Measurements from ENCODE around the gene STAT5A. TPM values are rescaled to one million over a fixed set of nuclear protein-coding genes. Genes with fewer than 3 reads are reported as not detected.

STAT5A gene
- total and polyA plus RNA-seq, 9 of the 15 experiments (the other 6 are each of a cell fraction or from before 2014, with no cell fraction given), result 79.9 to 415 (median 196) TPM

- TF ChIP-seq PRPF4 (IDR thresholded peaks at IDR 0.05; ENCODE audit: insufficient read depth, low read depth, low read length, poor library complexity, severe bottlenecking) (no peak), NFE2 (IDR thresholded peaks at IDR 0.05; ENCODE audit: low read depth) (peak; percentile 47; the same call in 1 of the 2 replicates), SMARCE1 (IDR thresholded peaks at IDR 0.05) (peak; percentile 94), BRD4 (IDR thresholded peaks at IDR 0.05) (no peak), ZBTB12 (CRISPR knock-in tag; IDR thresholded peaks at IDR 0.05) (peak; percentile 85), NFIX (CRISPR knock-in tag; IDR thresholded peaks at IDR 0.05; ENCODE audit: low read depth) (no peak), ZKSCAN3 (CRISPR knock-in tag; IDR thresholded peaks at IDR 0.05) (no peak), ZNF77 (CRISPR knock-in tag; IDR thresholded peaks at IDR 0.05) (no peak), ARNT (IDR thresholded peaks at IDR 0.05) (peak in 1 of 2 experiments; percentile 72; a peak in 1 of 4 replicates), ZNF3 (CRISPR knock-in tag; IDR thresholded peaks at IDR 0.05) (no peak), BRF2 (IDR thresholded peaks at IDR 0.05; ENCODE audit: borderline replicate concordance, insufficient read depth, insufficient read length) (no peak), NR2F6 (CRISPR knock-in tag; IDR thresholded peaks at IDR 0.05) (no peak), IRF9 (tag; IDR thresholded peaks at IDR 0.05) (no peak), RUNX1 (IDR thresholded peaks at IDR 0.05; ENCODE audit: low read depth) (no peak), TAF15 (IDR thresholded peaks at IDR 0.05; ENCODE audit: low read depth, low read length) (no peak), MAFF (IDR thresholded peaks at IDR 0.05; ENCODE audit: low read length) (peak; percentile 32; the same call in 1 of the 2 replicates), CBX3 (IDR thresholded peaks at IDR 0.05; ENCODE audit: borderline replicate concordance in 1 of 2, low read length in 2 of 2) (no peak), PCBP2 (IDR thresholded peaks at IDR 0.05; ENCODE audit: low read depth, low read length, poor library complexity, severe bottlenecking) (no peak), E2F8 (IDR thresholded peaks at IDR 0.05; ENCODE audit: low read depth, partially characterized antibody) (peak; percentile 70), ZBTB33 (CRISPR knock-in tag; IDR thresholded peaks at IDR 0.05) (no peak)
Measured at GRCh38 chr17:42266918-42267766, 21.2 kb upstream of the STAT5A start (continued).

Data from K562 (cell line).